ENCODE data around the gene ERV3-1.

GRCh38 chr7:64997927-64998391 is 8.5 kb downstream of the ERV3-1 start:
- TF ChIP-seq CTCF (conservative IDR thresholded peaks at IDR 0.05; ENCODE audit: low read depth, low read length) (no peak), EZH2 (IDR thresholded peaks at IDR 0.05; ENCODE audit: borderline replicate concordance, low read depth, low read length, poor library complexity, severe bottlenecking) (no peak)
